Ramos (cell line): Measurements from ENCODE around the gene TSC1.
"Not testable (repeated sequence)": the region's sequence is repeated elsewhere in the genome, so short reads cannot be mapped to it uniquely, and the experiment has no call there.

Source experiments
- in situ Hi-C: fragments of 300-500 bp; cut with MboI; formaldehyde crosslinking; loops from one replicate; pipeline ENCODE4 v1.14.3; 2022; ENCODE audit warnings: low sequenced_read_pairs; ENCODE audit not compliant: unreplicated experiment

Gene TSC1

DNA sequence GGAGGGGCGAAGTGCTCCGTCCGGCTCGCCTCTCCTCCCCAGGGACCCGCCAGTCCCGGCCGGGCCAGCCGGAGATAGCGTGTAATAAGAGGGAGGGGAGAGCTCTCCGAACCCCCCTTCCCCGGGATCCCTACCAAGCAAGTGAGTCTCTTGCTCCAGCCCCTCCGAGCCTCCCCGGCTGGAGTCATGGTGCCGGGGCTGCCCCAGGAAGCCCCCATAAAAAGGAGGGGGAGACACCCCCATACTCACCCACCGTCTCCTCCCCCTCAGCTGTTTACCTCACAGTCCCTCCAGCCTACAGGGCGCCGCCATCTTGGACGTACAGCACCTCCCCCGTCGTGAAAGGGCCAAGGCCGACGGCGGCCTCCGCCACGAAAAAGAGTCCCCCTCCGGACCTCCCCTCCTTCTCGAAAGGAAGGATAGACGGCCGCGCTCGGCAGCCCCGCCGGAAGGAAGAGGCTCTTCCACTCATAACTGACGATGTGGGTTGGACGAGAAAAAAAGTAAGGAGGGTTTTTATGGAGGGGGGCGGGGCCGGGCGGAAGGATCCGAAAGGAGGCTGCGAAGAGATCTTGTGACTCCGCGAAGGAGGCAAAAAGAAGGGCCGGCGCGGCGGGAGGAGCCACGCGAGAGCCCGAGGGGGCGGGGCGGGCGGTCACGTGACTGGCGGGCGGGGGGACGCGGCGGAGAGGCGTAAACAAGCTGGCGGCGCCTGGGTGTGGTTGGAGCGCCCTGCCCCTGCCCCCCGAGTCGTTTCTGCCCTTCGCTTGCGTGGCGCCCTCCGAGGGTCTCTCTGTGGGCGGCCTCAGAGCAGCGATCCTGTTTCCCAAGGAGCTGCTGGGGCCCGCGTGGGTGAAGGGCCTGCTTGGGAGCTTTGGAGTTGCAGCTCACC, at the start of gene TSC1:
TSS of gene TSC1 (minus strand) at position 323 of the 892 bp plus-strand sequence. CDS start 15,744 bp downstream, outside the sequence.
- in situ Hi-C loops = no loop called here

- in situ Hi-C loops = no loop called here
These were observed 49.1 kb upstream of the TSC1 start for GRCh38 chr9:132993511-132993939.

GRCh38 chr9:132991351-132992300, 47.2 kb upstream of the TSC1 start:
- in situ Hi-C loops = no loop called here

DNA sequence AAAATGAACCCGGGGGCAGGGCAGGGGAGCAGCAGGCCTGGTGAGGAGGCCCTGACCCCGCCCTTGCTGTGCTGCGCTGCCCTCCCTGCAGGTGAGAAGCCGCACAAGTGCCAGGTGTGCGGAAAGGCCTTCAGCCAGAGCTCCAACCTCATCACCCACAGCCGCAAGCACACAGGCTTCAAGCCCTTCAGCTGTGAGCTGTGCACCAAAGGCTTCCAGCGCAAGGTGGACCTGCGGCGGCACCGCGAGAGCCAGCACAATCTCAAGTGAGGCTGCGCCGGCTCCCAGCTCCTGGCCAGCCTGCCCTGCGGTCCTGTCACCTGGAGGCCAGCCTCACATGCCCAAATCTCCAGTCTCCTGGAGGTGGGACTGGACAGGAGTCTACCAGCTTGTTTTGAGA, 46.4 kb upstream of the TSC1 start:
- in situ Hi-C loops = no loop called here

GRCh38 chr9:132989998-132990557, 45.7 kb upstream of the TSC1 start:
- in situ Hi-C loops = not testable (repeated sequence)

DNA sequence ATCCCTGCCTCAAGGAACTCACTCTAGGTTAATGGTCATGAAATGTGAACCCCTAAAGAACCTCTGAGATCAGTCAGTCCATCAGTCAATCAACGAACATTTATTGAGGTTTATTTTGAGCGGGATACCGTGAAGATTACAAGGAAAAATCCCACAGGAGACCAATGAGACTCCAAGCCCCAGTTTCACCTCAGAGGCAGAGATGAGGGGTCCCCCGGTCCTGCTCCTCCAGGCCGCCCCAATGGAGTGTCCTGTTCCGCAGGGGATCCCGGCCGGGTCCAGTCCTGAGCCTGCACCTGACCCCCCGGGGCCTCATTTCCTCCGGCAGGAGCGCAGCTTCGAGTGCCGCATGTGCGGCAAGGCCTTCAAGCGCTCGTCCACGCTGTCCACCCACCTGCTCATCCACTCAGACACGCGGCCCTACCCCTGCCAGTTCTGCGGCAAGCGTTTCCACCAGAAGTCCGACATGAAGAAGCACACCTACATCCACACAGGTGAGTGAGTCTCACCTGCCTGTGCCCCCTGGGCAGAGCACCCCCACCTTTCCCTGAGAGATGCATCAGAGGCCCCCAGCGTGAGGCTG, 45.1 kb upstream of the TSC1 start:
- in situ Hi-C loops = no loop called here

DNA sequence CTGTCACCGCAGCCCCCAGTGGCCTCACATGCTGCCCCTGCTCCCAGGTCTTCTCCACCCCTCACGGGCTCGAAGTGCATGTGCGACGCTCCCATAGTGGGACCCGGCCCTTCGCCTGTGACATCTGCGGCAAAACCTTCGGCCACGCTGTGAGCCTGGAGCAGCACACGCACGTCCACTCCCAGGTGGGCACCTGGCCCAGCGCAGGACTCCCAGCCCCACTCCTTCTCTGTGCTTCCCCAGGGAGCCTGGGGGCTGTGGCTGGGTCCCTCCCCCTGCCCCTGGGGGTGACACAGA, 44.5 kb upstream of the TSC1 start:
- in situ Hi-C loops = no loop called here

- in situ Hi-C loops = no loop called here
These were observed 44.0 kb upstream of the TSC1 start for GRCh38 chr9:132988244-132989013.

GRCh38 chr9:132986640-132987620, 42.5 kb upstream of the TSC1 start:
- in situ Hi-C loops = no loop called here

DNA sequence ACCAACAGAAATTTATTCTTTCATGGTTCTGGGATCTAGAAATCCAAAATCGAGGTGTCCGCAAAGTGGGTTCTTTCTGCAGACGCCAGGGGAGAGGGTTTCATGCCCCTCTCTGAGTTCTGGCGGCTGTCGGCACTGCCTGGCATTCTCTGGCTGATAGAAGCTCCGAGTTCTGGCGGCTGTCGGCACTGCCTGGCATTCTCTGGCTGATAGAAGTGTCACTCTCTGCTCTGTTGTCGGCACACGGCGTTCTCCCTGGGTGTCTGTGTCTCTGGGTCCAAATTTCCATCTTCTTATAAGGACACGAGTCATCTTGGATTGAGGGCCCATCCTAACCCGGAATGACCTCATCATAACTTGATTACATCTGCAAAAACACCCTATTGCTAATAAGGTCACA, 41.7 kb upstream of the TSC1 start:
- in situ Hi-C loops = no loop called here

GRCh38 chr9:132985489-132985888, 41.1 kb upstream of the TSC1 start:
- in situ Hi-C loops = no loop called here

DNA sequence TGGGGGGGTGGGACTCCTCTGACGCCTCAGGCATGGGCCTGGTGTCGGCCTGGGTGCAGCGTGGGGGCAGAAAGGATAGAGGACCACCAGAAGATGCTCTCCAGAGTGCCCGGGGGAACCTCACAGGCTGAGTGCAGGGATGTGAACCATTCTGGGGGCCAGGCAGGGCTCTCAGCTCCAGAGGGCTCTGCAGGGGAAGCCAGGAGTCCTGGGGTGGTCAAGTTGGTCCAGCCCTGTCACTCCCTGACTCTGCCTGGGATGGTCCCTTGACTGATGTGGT, 40.6 kb upstream of the TSC1 start:
- in situ Hi-C loops = no loop called here

DNA sequence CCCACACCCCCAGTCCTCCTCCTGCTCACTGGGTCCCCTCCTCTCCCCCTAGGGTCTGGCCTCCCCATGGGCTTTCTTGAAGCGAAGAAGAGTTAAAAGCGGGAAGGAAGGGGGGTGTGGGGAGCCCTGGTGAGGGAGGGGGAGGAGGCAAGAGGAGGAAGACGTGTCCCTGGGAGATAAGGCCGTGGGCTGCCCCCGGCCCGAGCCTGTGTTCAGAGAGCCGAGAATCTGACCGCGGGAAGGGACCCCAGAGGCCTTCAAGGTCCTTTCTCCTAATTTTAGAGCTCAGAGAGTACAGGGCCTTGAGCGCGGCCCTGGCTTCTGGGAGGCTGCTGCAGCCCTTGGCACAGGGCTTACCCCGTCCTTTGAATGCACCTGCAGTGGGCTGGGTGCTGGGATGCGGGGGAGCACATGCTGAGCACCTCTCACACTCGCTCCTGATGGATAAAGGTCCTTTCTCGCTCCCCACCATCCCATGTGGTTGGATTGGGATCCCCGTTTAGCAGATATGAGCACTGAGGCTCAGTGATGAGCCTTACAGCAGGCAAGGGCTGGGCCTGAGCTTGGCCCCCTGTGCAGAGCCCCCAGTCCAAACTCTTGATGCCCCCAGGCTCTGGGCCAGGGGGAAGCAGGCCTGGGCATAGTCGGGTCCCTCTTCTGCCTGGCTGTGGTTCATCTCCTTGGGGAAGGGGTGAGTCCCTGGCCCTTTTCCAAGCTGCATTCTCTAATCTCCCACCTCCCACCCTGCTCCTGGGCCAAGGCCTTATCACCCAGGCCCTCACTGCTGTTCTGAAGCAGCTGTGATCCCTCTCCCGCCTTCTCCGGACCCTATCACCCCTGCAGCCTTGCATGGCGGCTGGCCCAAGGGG, 40.0 kb upstream of the TSC1 start:
- in situ Hi-C loops = no loop called here

- in situ Hi-C loops = no loop called here
These were observed 39.2 kb upstream of the TSC1 start for GRCh38 chr9:132983491-132984201.

GRCh38 chr9:132982458-132982857, 38.0 kb upstream of the TSC1 start:
- in situ Hi-C loops = no loop called here

DNA sequence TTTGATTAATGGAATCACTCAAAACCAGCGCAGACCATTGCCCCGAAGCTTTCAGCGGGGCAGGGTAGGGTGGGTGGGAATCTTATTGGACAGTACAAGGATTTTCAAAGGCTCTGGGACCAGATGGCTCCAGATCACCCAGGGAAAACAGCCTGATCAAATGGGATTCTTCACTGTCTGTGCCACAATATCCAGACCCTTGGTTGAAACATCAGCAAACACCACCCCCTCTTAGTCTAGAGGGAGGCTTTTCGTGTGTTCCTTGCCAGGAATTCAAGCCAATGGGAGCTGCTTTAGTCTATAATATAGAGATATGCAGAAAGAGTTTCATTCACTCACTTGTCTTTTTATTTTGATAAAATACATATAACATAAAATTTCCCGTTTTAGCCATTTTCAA, 35.7 kb upstream of the TSC1 start:
- in situ Hi-C loops = no loop called here

- in situ Hi-C loops = no loop called here
These were observed 34.2 kb upstream of the TSC1 start, which contains the start of gene GFI1B for GRCh38 chr9:132978451-132979131. TSS of gene GFI1B (plus strand) at chr9:132978694. CDS start at chr9:132986679, 7,985 bp downstream.
